GM21381 (cell line): Measurements from ENCODE around the gene WDR45B.

ENCODE experiments used
- ATAC-seq: cut with Tn5 transposase; IDR thresholded peaks from one replicate; pipeline ENCODE4 v1.9.1; 2021; ENCODE audit warnings: mild to moderate bottlenecking, moderate library complexity; ENCODE audit not compliant: unreplicated experiment

The WDR45B gene

DNA sequence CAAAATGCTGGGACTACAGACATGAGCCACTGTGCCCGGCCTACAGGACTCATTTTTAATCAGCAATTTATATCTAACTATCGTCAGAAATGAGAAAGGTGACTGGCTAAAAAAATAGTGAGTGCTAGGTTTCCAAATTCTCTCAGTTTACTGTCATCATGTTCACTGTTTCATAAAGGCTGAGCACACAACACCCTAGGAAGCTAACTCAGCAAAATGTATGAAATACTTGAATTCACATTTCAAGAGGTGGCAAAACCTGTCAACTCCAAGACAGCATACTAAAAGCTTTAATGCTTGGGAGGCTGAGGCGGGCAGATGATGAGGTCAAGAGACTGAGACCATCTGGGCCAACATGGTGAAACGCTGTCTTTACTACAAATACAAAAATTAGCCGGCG is 16.7 kb downstream of the WDR45B start:
- ATAC-seq = no peak

DNA sequence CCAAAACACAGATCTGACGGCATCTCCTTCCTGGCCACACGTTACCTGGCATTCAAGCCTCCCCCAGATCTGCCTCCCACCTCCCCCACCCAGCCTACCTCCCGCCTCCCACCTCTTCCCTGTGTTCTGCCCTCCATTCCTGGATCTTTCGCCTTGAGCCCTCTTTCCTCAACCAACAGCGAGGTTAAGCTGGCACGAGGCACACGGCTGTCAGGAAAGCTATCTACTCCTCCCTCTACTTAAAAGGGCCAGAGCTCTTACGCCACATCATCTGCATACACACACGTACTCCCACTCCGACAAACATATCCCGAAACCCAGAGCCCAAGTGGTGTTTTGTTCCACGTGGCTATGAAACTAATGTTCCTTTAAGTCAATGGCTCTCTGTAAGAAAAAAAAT is 18.0 kb downstream of the WDR45B start:
- no peak for ATAC-seq

DNA sequence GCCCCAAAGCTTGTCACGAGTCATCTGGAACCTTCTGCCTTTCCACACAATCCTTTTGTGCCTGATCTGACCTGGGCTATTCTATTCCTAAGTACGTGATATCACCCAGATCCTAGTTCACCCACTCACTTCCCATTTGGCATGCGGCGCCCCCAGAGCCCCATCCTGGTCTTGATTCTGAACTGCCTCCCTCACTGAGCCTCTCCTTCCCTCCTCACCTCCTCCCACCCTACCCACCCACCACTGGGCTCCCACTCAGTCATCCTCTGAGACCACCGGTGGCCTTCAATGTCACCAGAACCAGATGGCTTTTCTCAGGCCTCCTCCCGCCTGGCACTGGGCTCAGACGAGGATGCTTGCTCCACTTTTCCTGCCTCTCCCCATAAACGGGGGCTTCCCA is 18.5 kb downstream of the WDR45B start:
- no peak for ATAC-seq

GRCh38 chr17:82627405-82627804 is 20.8 kb downstream of the WDR45B start:
- no peak for ATAC-seq

DNA sequence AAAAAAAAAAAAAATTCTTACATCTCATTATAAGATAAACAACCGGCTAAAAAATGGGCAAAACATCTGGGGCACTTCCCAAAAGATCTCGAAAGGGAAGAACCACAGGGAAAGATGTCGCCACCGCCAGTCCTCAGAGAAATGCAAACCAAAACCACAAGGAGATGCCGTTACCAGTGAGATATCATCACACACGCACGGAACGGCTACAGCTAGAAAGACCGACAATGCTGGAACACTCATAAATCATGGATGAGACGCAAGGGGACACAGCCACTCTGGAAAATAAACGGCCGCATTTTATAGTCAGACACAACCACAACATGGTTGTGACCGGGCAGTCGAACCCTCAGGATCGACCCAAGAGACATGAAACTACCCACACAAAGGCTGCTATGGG is 24.5 kb downstream of the WDR45B start:
- ATAC-seq = no peak

DNA sequence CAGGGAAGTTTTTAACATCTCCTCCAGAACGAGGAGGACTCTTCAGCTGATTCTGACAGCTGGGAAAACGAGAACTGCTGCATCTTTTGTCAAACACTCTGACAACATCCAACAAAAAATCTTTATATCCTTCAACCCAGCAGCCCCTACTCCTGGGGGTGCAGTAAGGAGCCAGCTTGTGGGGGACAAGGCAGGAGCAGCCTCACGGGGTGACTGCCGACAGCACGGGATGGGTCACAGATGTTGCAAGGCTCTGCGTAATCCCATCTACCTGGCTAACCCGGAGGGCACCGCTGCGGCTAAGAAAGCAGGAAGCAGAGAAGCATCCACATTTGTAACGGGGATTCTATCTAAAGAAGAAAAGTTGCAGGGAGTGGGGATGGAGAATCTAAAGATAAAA is 28.6 kb downstream of the WDR45B start:
- ATAC-seq = no peak

DNA sequence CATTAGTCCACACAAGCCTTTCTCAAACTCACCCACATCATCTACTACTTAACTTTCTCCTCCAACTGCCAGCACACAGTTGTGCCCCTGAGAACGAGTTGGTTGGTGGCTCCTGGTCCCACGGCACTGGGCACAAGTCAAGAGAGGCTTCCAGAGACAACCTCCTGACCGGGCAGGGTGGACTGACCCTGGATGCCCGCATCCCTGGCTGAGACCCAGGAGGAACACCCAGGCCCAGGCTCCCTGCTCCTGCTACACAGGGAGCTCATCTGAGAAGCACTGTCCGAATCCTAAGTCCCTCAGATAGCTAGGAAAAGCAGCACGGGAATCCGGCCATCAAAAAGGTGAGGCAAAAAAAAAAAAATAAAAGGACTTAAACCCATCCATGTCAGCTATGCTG is 29.0 kb downstream of the WDR45B start:
- ATAC-seq = no peak

DNA sequence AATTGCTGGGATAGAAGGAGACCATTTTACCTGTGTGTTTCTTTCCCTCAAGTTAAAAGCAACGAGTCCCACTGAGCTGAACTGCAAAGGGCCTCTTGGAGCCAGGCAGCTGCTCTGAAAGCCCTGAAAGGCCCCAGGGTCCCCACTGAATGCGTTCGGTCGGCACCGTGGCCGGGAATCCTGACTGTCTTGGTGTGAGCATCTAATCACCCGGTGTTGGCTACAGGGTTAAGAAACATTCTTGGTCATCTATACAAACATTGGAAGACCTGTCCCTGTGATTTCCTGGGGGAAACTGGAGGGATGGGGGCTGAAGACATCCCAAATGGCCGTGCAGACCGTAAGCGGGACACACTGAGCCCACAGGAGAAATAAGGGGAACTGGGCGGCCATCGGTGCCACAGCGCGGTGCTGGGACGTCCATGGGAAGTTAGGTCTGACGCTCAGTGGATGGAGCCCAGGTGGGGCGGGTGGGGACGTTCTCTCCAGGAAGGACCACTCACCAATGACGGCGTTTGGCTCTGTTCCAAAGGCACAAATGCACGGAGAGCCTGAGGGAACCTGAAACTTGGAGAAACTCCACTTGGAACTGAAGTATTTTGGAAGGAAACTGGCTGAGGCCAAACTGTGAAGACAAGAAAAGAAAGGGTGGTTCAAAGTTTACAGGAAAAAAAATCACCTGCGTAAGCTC is 32.1 kb downstream of the WDR45B start:
- no peak for ATAC-seq

- no peak for ATAC-seq
These were observed 32.9 kb downstream of the WDR45B start for GRCh38 chr17:82615084-82616020.

- no peak for ATAC-seq
These were observed 34.1 kb downstream of the WDR45B start for GRCh38 chr17:82614095-82614631.

GRCh38 chr17:82613283-82614094 is 34.8 kb downstream of the WDR45B start:
- ATAC-seq = no peak

DNA sequence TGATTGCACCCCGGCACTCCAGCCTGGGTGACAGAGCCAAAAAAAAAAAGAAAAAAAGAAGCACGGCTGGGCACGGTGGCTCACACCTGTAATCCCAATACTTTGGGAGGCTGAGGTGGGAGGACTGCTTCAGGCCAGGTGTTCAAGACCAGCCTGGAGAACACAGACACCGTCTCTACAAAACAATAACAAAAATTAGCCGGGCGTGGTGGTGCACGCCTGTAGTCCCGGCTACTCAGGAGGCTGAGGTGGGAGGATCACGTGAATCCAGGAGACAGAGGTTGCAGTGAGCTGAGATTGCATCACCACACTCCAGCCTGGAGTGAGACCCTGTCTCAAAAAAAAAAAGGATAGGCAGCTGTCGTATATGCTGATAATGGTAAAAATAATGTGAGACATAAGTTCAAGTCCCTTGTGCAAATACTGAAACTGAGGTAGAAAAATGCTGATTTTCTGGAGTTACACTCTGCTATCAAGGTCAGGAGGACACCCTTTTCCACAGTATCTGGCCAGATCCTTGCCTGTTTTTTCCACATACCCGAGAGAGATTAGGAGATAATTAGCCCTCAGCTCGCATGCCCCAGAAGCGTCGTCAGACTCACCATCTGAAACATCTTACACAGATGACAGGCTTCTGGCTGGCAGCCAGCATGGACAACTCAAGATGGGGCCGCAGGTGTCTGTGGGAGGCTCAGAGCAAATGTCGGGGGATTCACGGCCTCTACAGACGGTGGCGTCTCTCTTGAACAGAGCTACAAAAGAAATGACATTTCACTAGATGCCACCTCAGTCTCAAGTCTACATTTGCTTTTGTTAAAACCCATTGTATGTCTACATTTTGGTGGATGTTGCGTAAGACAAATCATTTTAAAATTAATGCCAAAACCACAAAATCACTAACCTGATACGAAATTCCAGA is 36.8 kb downstream of the WDR45B start:
- no peak for ATAC-seq

GRCh38 chr17:82609655-82610054 is 38.6 kb downstream of the WDR45B start:
- ATAC-seq = no peak

DNA sequence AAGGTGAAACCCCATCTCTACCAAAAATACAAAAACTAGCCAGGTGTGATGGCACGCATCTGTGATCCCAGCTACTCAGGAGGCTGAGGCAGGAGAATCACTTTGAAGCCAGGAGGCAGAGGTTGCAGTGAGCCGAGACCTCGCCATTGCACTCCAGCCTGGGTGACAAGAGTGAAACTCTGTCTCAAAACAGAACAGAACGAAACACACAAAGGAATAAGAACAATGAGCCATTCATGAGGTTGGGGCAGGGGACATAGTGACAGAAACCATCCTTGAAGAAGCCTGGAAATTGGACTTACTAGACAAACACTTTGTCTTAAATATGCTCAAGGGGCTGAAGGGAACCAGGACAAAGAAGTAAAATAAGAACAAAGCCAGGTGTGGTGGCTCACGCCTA is 39.4 kb downstream of the WDR45B start:
- ATAC-seq = no peak

- ATAC-seq = no peak
These were observed 42.2 kb downstream of the WDR45B start for GRCh38 chr17:82605939-82606600.

DNA sequence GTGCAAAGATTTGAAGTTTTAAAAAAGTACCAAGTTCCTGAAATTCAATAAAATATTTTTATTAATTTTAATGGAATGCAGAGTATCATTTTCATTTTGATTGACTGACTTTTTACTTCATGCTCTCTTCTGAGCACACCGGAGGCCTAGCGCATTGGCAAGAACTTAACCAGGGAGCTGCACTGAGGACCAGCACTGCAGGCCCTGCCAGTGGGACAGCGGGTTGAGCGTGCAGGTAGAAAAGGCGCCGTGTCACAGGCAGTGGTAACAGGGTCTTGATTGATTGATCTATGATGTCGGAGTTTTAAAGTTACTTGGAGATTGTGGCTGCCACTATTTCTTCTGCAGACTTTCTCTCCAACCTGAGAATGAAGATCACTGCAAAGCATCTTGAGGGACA is 43.7 kb downstream of the WDR45B start:
- ATAC-seq = no peak

DNA sequence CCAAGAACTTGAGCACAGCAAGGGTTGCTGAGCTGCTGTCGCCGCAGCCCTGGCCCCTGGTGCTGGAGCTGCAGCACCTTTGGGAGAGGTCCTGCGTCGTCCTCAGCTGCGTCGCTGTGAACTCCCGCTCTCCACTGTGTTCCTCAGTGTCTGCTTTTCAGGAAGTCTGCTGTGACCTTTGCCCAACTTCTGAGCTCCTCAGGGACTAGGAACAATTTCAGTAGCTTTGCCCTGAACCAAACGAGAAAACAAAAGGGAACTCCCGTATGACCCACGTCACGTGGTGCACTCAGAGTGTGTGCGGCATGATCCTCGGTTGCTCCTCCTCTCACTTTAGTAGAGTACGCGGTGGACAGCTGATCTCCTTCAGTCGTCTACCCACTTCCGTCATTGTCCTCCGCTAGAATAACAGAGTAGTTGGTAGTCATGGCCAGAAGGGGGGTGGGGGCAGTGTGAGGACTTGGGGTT is 44.2 kb downstream of the WDR45B start:
- no peak for ATAC-seq

- ATAC-seq = no peak
These were observed 45.1 kb downstream of the WDR45B start for GRCh38 chr17:82602986-82603710.

DNA sequence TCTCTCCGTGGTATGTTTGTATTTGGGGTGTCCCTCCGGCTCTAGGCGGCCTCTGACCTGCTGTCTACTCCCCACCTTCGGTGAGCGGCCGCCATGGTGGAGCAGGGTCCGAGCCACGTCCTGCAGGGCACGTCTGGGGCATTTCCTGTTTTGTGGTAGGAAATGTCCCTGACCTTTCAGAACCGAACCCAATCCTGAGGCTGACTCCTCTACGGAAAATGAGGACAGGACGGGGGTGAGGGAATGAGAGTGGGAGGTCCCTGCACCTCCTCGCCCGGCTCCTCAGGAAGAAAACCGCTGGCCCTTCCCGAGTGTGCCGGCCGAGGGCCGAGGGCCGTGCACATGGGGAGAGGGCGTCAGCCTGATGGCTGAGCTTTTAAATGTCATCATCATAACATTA is 45.8 kb downstream of the WDR45B start:
- no peak for ATAC-seq
